Left lung (tissue), 10 donors: ENCODE data around the gene BCL7A. TPM values are rescaled to one million over a fixed set of nuclear protein-coding genes. Genes with fewer than 3 reads are reported as not detected.

ENCODE experiments used
- ATAC-seq: fragments of 200-7000 bp; cut with Tn5 transposase; one replicate; pipeline ENCODE4 v1.9.1; 2020; ENCODE audit warnings: moderate library complexity
- DNase-seq, 4 donors: peaks; one replicate each; pipeline ENCODE4 v3.0.0-alpha.2; 2013 to 2020
- H3K27ac ChIP-seq, 2 donors: fragments of 200-600 bp; sonication (generic) in 1 of 2; one replicate each; pipeline versions ENCODE4 v1.5.0 to v1.8.0; 2020 to 2021
- H3K27me3 ChIP-seq, 2 donors: fragments of 200-600 bp; sonication (generic) in 1 of 2; one replicate each; pipeline versions ENCODE4 v1.5.0 to v1.8.0; 2020 to 2021
- H3K36me3 ChIP-seq, 2 donors: fragments of 200-600 bp; sonication (generic) in 1 of 2; one replicate each; pipeline versions ENCODE4 v1.5.0 to v1.8.0; 2020 to 2021
- H3K4me1 ChIP-seq, 2 donors: fragments of 200-600 bp; one replicate each; pipeline ENCODE4 v1.8.0; 2021
- H3K4me3 ChIP-seq, 2 donors: fragments of 200-600 bp; sonication (generic) in 1 of 2; one replicate each; pipeline versions ENCODE4 v1.5.0 to v1.8.0; 2020 to 2021; ENCODE audit warnings: mild to moderate bottlenecking in 1 of 2
- H3K9me3 ChIP-seq, 2 donors: fragments of 200-600 bp; sonication (generic) in 1 of 2; one replicate each; pipeline versions ENCODE4 v1.5.0 to v1.8.0; 2020 to 2021
- intact Hi-C, 2 donors: fragments of 100-400 bp; cut with DNase I; formaldehyde crosslinking; loops; one replicate each; pipeline versions ENCODE4 v1.11.2 to v1.14.2; 2022
- polyA plus RNA-seq, 6 donors: library from polyadenylated mRNA; unstranded; fragments of 120-200 nt; gene quantifications; one replicate each; pipeline ENCODE4 v1.2.1, GENCODE V29; 2013; ENCODE audit not compliant: insufficient read length in 6 of 6
- total RNA-seq, 2 donors: library from RNA; stranded (reverse); fragmentation: NEBNext Ultra II Directional; extraction: Animal tissue kit (Norgen Biotek cat#: 25700); gene quantifications; one replicate each; pipeline ENCODE4 v1.2.1, GENCODE V29; 2021
- TF ChIP-seq, protein P1 (sequence below), 2 donors: fragments of 200-600 bp; sonication (generic) in 1 of 2; IDR thresholded peaks; one replicate each; pipeline versions ENCODE4 v1.5.0 to v1.8.0; 2021; ENCODE audit warnings: antibody characterized with exemption in 2 of 2
- donor health status: DM: no; HTN: yes; CAD: no.
- donor health status: DM: no; HTN: no; CAD: no.

The BCL7A gene
- total and polyA plus RNA-seq, 8 donors, result 7.0 to 18.4 (median 16.8) TPM

DNA sequence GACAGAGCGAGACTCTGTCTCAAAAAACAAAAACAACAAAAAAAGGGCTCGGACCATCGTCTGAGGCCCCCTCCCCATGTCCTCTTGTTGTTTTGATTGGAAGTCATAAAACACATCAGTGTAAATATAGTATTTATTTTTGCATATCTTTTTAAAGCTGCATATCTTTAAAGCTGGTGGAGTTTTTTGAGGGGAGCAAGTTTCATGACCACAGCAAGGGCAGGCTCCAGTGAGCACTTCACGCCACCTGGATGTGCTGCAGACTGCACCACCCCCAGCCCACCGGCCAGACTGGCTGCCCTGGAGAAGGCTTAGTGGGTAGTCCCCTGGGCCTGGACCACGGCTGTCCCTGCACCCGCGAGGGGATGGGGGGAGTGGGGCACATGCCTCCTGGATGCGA lies 11.9 kb upstream of the BCL7A start:
- peaks cover 0 to 8% of the 10 kb centered on the region in 2 donors for H3K27me3 ChIP-seq
- no peak overlapping the region for H3K27ac ChIP-seq
- H3K36me3 ChIP-seq, result no peaks in the 10 kb centered on the region
- intact Hi-C loops, result no loop called here
- TF ChIP-seq, protein P1, sequence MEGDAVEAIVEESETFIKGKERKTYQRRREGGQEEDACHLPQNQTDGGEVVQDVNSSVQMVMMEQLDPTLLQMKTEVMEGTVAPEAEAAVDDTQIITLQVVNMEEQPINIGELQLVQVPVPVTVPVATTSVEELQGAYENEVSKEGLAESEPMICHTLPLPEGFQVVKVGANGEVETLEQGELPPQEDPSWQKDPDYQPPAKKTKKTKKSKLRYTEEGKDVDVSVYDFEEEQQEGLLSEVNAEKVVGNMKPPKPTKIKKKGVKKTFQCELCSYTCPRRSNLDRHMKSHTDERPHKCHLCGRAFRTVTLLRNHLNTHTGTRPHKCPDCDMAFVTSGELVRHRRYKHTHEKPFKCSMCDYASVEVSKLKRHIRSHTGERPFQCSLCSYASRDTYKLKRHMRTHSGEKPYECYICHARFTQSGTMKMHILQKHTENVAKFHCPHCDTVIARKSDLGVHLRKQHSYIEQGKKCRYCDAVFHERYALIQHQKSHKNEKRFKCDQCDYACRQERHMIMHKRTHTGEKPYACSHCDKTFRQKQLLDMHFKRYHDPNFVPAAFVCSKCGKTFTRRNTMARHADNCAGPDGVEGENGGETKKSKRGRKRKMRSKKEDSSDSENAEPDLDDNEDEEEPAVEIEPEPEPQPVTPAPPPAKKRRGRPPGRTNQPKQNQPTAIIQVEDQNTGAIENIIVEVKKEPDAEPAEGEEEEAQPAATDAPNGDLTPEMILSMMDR (IDR thresholded peaks at IDR 0.05), result no peak
- DNase-seq, result no peak
- H3K4me3 ChIP-seq, result no peak overlapping the region
- ATAC-seq, result no peak
- H3K4me1 ChIP-seq, result peaks cover 0 to under 1% of the 10 kb centered on the region in 2 donors
- H3K9me3 ChIP-seq, result no peaks in the 10 kb centered on the region

DNA sequence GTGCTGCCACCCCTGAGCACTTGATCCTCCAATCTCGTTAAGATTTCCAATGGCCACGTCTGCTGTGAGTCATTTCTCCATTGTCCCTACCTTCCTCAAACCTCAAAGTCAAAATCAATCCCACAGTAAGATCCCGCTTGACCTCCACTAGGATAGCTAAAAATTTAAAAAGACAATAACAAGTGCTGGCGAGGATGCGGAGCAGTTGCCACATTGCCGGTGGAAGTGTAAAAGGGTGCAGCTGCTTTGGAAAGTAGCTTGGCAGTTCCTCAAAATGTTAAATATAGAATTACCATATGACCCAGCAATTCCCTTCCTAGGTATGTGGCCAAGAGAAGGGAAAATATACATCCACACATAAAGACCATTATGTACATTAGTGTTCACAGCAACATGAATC lies 9.5 kb upstream of the BCL7A start:
- no peak overlapping the region for H3K4me3 ChIP-seq
- no peak for ATAC-seq

DNA sequence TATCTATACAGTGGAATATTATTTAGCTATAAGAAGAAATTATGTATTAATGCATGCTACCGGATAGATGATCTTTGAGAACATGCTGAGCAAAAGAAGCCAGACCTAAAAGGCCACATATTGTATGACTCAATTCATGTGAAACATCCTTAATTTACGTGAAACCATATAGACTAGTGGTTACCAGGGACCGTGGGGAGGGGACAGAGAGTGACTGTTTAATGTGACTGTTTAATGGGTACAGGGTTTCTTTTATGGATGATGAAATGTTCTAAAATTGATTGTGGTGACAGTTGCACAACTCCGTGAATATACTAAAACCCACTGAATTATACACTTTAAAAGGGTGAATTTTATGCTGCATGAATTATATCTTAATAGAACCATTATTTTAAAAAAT lies 8.5 kb upstream of the BCL7A start:
- no peaks in the 10 kb centered on the region for H3K27me3 ChIP-seq
- H3K9me3 ChIP-seq, result peaks cover 0 to under 1% of the 10 kb centered on the region in 2 donors
- no peak for ATAC-seq
- H3K4me1 ChIP-seq, result no peaks in the 10 kb centered on the region
- H3K27ac ChIP-seq, result no peak overlapping the region
- TF ChIP-seq, protein P1 (IDR thresholded peaks at IDR 0.05), result no peak
- H3K4me3 ChIP-seq, result no peak overlapping the region
- intact Hi-C loops, result no loop called here
- no peaks in the 10 kb centered on the region for H3K36me3 ChIP-seq
- no peak for DNase-seq

More for the DNA sequence above, 9.5 kb upstream of the BCL7A start:
- Histone ChIP-seq H3K27me3 (no peaks in the 10 kb centered on the region), H3K36me3 (no peaks in the 10 kb centered on the region), H3K27ac (no peak overlapping the region), H3K9me3 (no peaks in the 10 kb centered on the region), H3K4me1 (no peaks in the 10 kb centered on the region)
- DNase-seq, result no peak
- TF ChIP-seq, protein P1 (IDR thresholded peaks at IDR 0.05), result no peak
- intact Hi-C loops, result no loop called here

DNA sequence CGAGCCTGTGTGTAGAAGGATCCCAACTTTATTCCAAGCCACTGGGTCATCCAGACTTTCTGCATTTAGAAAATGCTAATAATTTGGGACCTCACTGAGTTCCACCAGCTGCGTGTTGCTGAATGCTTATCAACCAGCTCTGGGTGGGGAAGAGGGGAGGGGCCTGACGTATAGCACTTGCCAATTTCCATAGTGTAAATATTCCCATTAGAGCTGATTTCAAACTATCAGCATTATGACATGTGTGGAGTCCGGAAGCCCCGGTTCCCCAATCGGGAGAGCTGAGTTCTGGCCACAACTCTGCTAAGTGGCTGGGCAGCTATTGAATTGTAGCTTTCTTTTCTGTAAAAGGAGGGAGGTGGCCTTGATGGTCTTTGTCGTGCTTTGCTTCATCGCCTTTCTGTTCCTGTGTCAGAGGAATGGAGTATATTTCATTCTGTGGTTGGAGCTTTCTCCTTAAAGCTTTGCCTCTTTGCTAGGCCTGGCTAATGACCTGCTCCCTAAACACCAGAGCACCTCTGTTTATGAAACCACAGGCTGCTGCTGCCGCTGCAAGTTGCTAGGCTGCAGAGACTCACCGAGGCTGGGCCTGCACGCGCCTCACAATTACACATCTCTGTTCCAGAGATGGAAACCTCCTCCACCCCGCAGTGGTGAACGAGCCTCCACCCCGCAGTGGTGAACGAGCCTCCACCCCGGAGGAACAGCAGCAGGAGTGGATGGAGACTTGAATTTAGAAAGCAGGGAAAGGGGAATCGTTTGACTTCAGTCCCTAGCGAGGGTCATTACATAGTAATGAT lies 7.7 kb upstream of the BCL7A start:
- no peaks in the 10 kb centered on the region for H3K4me1 ChIP-seq
- peaks cover 0 to 7% of the 10 kb centered on the region in 2 donors for H3K9me3 ChIP-seq
- no peaks in the 10 kb centered on the region for H3K27me3 ChIP-seq
- no peak overlapping the region for H3K4me3 ChIP-seq
- DNase-seq (no peak), ATAC-seq (no peak)
- intact Hi-C loops, result no loop called here
- no peak overlapping the region for H3K27ac ChIP-seq
- TF ChIP-seq, protein P1 (IDR thresholded peaks at IDR 0.05), result no peak
- H3K36me3 ChIP-seq, result no peaks in the 10 kb centered on the region

DNA sequence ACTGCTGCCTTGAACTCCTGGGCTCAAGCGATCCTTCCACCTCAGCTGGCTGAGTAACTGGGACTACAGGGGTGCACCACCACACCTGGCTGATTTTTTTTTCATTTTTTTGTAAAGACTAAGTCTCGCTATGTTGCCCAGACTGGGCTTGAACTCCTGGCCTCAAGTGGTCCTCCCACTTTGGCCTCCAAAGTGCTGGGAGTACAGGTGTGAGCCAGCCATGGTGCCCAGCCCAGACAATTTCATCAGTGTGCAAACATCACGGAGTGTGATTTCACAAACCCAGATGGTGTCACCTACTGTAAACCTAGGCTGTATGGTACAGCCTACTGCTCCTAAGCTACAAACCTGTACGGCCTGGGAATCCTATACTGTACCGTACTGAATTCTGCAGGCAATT lies 6.9 kb upstream of the BCL7A start:
- H3K4me3 ChIP-seq, result no peak overlapping the region
- H3K27ac ChIP-seq, result no peak overlapping the region
- TF ChIP-seq, protein P1 (IDR thresholded peaks at IDR 0.05), result no peak
- intact Hi-C loops, result no loop called here
- no peak for DNase-seq
- peaks cover 0 to 7% of the 10 kb centered on the region in 2 donors for H3K9me3 ChIP-seq
- no peak for ATAC-seq
- no peaks in the 10 kb centered on the region for H3K27me3 ChIP-seq
- no peaks in the 10 kb centered on the region for H3K4me1 ChIP-seq
- no peaks in the 10 kb centered on the region for H3K36me3 ChIP-seq
